Measurements from ENCODE around the gene FRYL.

GRCh38 chr4:48661391-48661790 lies 118.7 kb downstream of the FRYL start:
- no peak for TF ChIP-seq CTCF (IDR thresholded peaks at IDR 0.05; ENCODE audit: insufficient read depth, low read length)
- no peak for TF ChIP-seq SPI1 (IDR thresholded peaks at IDR 0.05; ENCODE audit: borderline replicate concordance, low read depth)
- no peak for TF ChIP-seq GABPA (IDR thresholded peaks at IDR 0.05; ENCODE audit: low read depth)
- TF ChIP-seq POLR2AphosphoS5 (IDR thresholded peaks at IDR 0.05; ENCODE audit: low read depth) = no peak
